Measurements from ENCODE around the gene AMN1. TPM values are rescaled to one million over a fixed set of nuclear protein-coding genes. Genes with fewer than 3 reads are reported as not detected.
"Not testable (repeated sequence)": the region's sequence is repeated elsewhere in the genome, so short reads cannot be mapped to it uniquely, and the experiment has no call there.

AMN1 gene
- total RNA-seq, 1 experiment from 2014 or later = 12.1 TPM

GRCh38 chr12:31702047-31702446 is 26.8 kb downstream of the AMN1 start:
- ChIA-PET POLR2A (interaction anchor here (0.6 kb wide), 1 partner anchor 160 kb away, joined by 3 read pairs; no protein-coding TSS in a partner anchor), CTCF (interaction anchor here (0.6 to 1.3 kb wide), 10 partner anchors 9 to 162 kb away, joined by 3 to 7 read pairs (median 3); partner anchors contain the start of gene AMN1)
- Mint-ChIP-seq H3K4me3 (no peak overlapping the region), H3K27me3 (ENCODE audit: low read depth) (no peaks in the 10 kb centered on the region), H3K36me3 (peaks cover 10% of the 10 kb centered on the region), H3K4me1 (no peaks in the 10 kb centered on the region), H3K27ac (no peak overlapping the region), H3K9me3 (peaks cover 4% of the 10 kb centered on the region; the same call in 1 of the 2 replicates)
- ATAC-seq (peak; percentile 56), DNase-seq (ENCODE audit: low spot score) (no peak)
- no peak for TF ChIP-seq ZNF219 (CRISPR knock-in tag; IDR thresholded peaks at IDR 0.05; ENCODE audit: borderline replicate concordance)
- TF ChIP-seq ZNF317 (CRISPR knock-in tag; IDR thresholded peaks at IDR 0.05; ENCODE audit: borderline replicate concordance, low read depth) = no peak
- TF ChIP-seq ATF2 (CRISPR knock-in tag; IDR thresholded peaks at IDR 0.05; ENCODE audit: borderline replicate concordance, low read depth) = no peak
- no peak for TF ChIP-seq CTCF (IDR thresholded peaks at IDR 0.05)
- TF ChIP-seq MXD4 (CRISPR knock-in tag; IDR thresholded peaks at IDR 0.05; ENCODE audit: borderline replicate concordance) = no peak
- no peak for TF ChIP-seq AFF4 (CRISPR knock-in tag; IDR thresholded peaks at IDR 0.05; ENCODE audit: borderline replicate concordance)
- TF ChIP-seq NFYB (CRISPR knock-in tag; conservative IDR thresholded peaks at IDR 0.05; ENCODE audit: low read depth) = no peak
- TF ChIP-seq IRF2 (CRISPR knock-in tag; IDR thresholded peaks at IDR 0.05; ENCODE audit: borderline replicate concordance, low read depth) = no peak
- TF ChIP-seq ZSCAN18 (CRISPR knock-in tag; IDR thresholded peaks at IDR 0.05) = no peak
- no peak for TF ChIP-seq TP53 (CRISPR knock-in tag; IDR thresholded peaks at IDR 0.05)
- TF ChIP-seq ZNF281 (CRISPR knock-in tag; IDR thresholded peaks at IDR 0.05) = no peak
- TF ChIP-seq KAT7 (CRISPR knock-in tag; IDR thresholded peaks at IDR 0.05; ENCODE audit: borderline replicate concordance) = no peak
- no peak for TF ChIP-seq HMGXB4 (CRISPR knock-in tag; IDR thresholded peaks at IDR 0.05)
- no peak for TF ChIP-seq FOXP4 (CRISPR knock-in tag; IDR thresholded peaks at IDR 0.05)

- ATAC-seq; CTCF ChIA-PET; H3K27ac Mint-ChIP-seq; POLR2A ChIA-PET; H3K27me3 Mint-ChIP-seq (ENCODE audit: low read depth); DNase-seq (ENCODE audit: low spot score); H3K4me1 Mint-ChIP-seq; H3K4me3 Mint-ChIP-seq: not testable (repeated sequence)
- H3K9me3 Mint-ChIP-seq = peaks cover 16% of the 10 kb centered on the region
- peaks cover 31% of the 10 kb centered on the region for H3K36me3 Mint-ChIP-seq
Observed at GRCh38 chr12:31689921-31690320, 38.9 kb downstream of the AMN1 start.
